ENCODE measurements around the gene DNER. TPM values are rescaled to one million over a fixed set of nuclear protein-coding genes. Genes with fewer than 3 reads are reported as not detected.

The DNER gene
- total RNA-seq, 2 experiments from 2014 or later, result not detected

- Mint-ChIP-seq H3K27me3 (peaks cover 20% of the 10 kb centered on the region), H3K27ac (no peak overlapping the region), H3K9me3 (no peaks in the 10 kb centered on the region), H3K4me1 (ENCODE audit: low read depth) (no peaks in the 10 kb centered on the region), H3K4me3 (no peak overlapping the region), H3K36me3 (ENCODE audit: low read depth) (no peaks in the 10 kb centered on the region)
- POLR2A ChIA-PET, result no interaction called here
- TF ChIP-seq CTCF (IDR thresholded peaks at IDR 0.05), result no peak
- CTCF ChIA-PET, result no interaction called here
- intact Hi-C loops (cut with micrococcal nuclease), result no loop called here
- DNase-seq, result no peak
- ATAC-seq, result no peak
These were observed 138.6 kb downstream of the DNER start for GRCh38 chr2:229575569-229576315.

GRCh38 chr2:229572507-229573271, 141.7 kb downstream of the DNER start:
- Mint-ChIP-seq H3K36me3 (ENCODE audit: low read depth) (no peaks in the 10 kb centered on the region), H3K27me3 (peaks cover 14% of the 10 kb centered on the region), H3K27ac (no peak overlapping the region), H3K4me3 (no peak overlapping the region), H3K9me3 (no peaks in the 10 kb centered on the region), H3K4me1 (ENCODE audit: low read depth) (no peaks in the 10 kb centered on the region)
- ChIA-PET POLR2A (no interaction called here), CTCF (no interaction called here)
- intact Hi-C loops (cut with micrococcal nuclease), result no loop called here
- DNase-seq (no peak), ATAC-seq (no peak)
- TF ChIP-seq CTCF (IDR thresholded peaks at IDR 0.05), result no peak

GRCh38 chr2:229571243-229571642, 143.1 kb downstream of the DNER start:
- DNase-seq (no peak), ATAC-seq (no peak)
- POLR2A ChIA-PET, result no interaction called here
- Mint-ChIP-seq H3K9me3 (no peaks in the 10 kb centered on the region), H3K4me1 (ENCODE audit: low read depth) (no peaks in the 10 kb centered on the region), H3K4me3 (no peak overlapping the region), H3K27me3 (peaks cover 11% of the 10 kb centered on the region), H3K36me3 (ENCODE audit: low read depth) (no peaks in the 10 kb centered on the region), H3K27ac (no peak overlapping the region)
- intact Hi-C loops (cut with micrococcal nuclease), result no loop called here
- CTCF ChIA-PET, result no interaction called here
- TF ChIP-seq CTCF (IDR thresholded peaks at IDR 0.05), result no peak

GRCh38 chr2:229566370-229566769, 148.0 kb downstream of the DNER start:
- Mint-ChIP-seq H3K27me3 (peaks cover 4% of the 10 kb centered on the region), H3K36me3 (ENCODE audit: low read depth) (no peaks in the 10 kb centered on the region), H3K4me1 (ENCODE audit: low read depth) (no peaks in the 10 kb centered on the region), H3K27ac (no peak overlapping the region), H3K4me3 (no peak overlapping the region), H3K9me3 (no peaks in the 10 kb centered on the region)
- POLR2A ChIA-PET, result no interaction called here
- no peak for TF ChIP-seq CTCF (IDR thresholded peaks at IDR 0.05)
- intact Hi-C loops (cut with micrococcal nuclease), result no loop called here
- ATAC-seq (no peak), DNase-seq (no peak)
- CTCF ChIA-PET, result no interaction called here

GRCh38 chr2:229564300-229564907, 150.0 kb downstream of the DNER start:
- ATAC-seq (no peak), DNase-seq (no peak)
- Mint-ChIP-seq H3K27me3 (peaks cover 4% of the 10 kb centered on the region), H3K4me1 (ENCODE audit: low read depth) (no peaks in the 10 kb centered on the region), H3K4me3 (no peak overlapping the region), H3K9me3 (no peaks in the 10 kb centered on the region), H3K27ac (no peak overlapping the region), H3K36me3 (ENCODE audit: low read depth) (no peaks in the 10 kb centered on the region)
- intact Hi-C loops (cut with micrococcal nuclease), result no loop called here
- CTCF ChIA-PET, result no interaction called here
- POLR2A ChIA-PET, result no interaction called here
- no peak for TF ChIP-seq CTCF (IDR thresholded peaks at IDR 0.05)

Data from activated CD8-positive, alpha-beta T cell treated with anti-CD3 and anti-CD28 coated beads for 36 hours (primary cell).